IPS-20b (cell line): Measurements from ENCODE around the gene DOCK4.

Experiments
- H3K27ac ChIP-seq: one replicate; pipeline ENCODE4 v1.5.1; 2013; ENCODE audit warnings: low read length
- H3K27me3 ChIP-seq: 2 replicates; pipeline ENCODE4 v1.6.1; 2013; ENCODE audit warnings: mild to moderate bottlenecking, low read length, inconsistent platforms; ENCODE audit not compliant: insufficient read depth
- H3K36me3 ChIP-seq: 2 replicates; pipeline ENCODE4 v1.6.1; 2013; ENCODE audit warnings: low read depth, mild to moderate bottlenecking, inconsistent platforms, low read length, moderate library complexity; ENCODE audit not compliant: insufficient read depth
- H3K4me1 ChIP-seq: 2 replicates; pipeline ENCODE4 v1.6.1; 2013; ENCODE audit warnings: mild to moderate bottlenecking, control low read depth, inconsistent platforms, low read length, moderate library complexity; ENCODE audit not compliant: insufficient read depth
- H3K4me3 ChIP-seq: 2 replicates; pipeline ENCODE4 v1.5.1; 2013; ENCODE audit warnings: mild to moderate bottlenecking, low read length, inconsistent platforms
- H3K9ac ChIP-seq: 2 replicates; pipeline ENCODE4 v1.6.1; 2013; ENCODE audit warnings: low read depth, mild to moderate bottlenecking, inconsistent platforms, low read length, moderate library complexity
- H3K9me3 ChIP-seq: 2 replicates; pipeline ENCODE4 v1.6.1; 2013; ENCODE audit warnings: mild to moderate bottlenecking, low read depth, low read length, inconsistent platforms; ENCODE audit not compliant: insufficient read depth

The DOCK4 gene

GRCh38 chr7:112049555-112050249 lies 156.5 kb downstream of the DOCK4 start:
- H3K4me3 ChIP-seq, result no peak overlapping the region
- no peak overlapping the region for H3K27ac ChIP-seq
- H3K27me3 ChIP-seq, result no peaks in the 10 kb centered on the region
- no peaks in the 10 kb centered on the region for H3K4me1 ChIP-seq
- no peak overlapping the region for H3K9ac ChIP-seq
- H3K36me3 ChIP-seq, result no peaks in the 10 kb centered on the region
- H3K9me3 ChIP-seq, result 0 out of 2 replicates have a peak, but pooled peaks cover 3% of the 10 kb centered on the region

GRCh38 chr7:112047421-112047820 lies 158.8 kb downstream of the DOCK4 start:
- Histone ChIP-seq H3K27me3 (no peaks in the 10 kb centered on the region), H3K27ac (no peak overlapping the region), H3K9me3 (0 out of 2 replicates have a peak, but pooled peaks cover 3% of the 10 kb centered on the region), H3K9ac (no peak overlapping the region), H3K4me3 (no peak overlapping the region), H3K36me3 (no peaks in the 10 kb centered on the region), H3K4me1 (no peaks in the 10 kb centered on the region)

- no peak overlapping the region for H3K27ac ChIP-seq
- no peak overlapping the region for H3K9ac ChIP-seq
- H3K4me1 ChIP-seq, result no peaks in the 10 kb centered on the region
- no peak overlapping the region for H3K4me3 ChIP-seq
- H3K27me3 ChIP-seq, result no peaks in the 10 kb centered on the region
- no peaks in the 10 kb centered on the region for H3K36me3 ChIP-seq
- 0 out of 2 replicates have a peak, but pooled peaks cover 3% of the 10 kb centered on the region for H3K9me3 ChIP-seq
Observed at GRCh38 chr7:112045222-112045621, 161.0 kb downstream of the DOCK4 start.

GRCh38 chr7:112042631-112043030 lies 163.6 kb downstream of the DOCK4 start:
- Histone ChIP-seq H3K9me3 (no peaks in the 10 kb centered on the region), H3K9ac (no peak overlapping the region), H3K4me1 (no peaks in the 10 kb centered on the region), H3K27ac (no peak overlapping the region), H3K36me3 (no peaks in the 10 kb centered on the region), H3K4me3 (no peak overlapping the region), H3K27me3 (no peaks in the 10 kb centered on the region)

GRCh38 chr7:112038353-112038752 lies 167.8 kb downstream of the DOCK4 start:
- H3K4me1 ChIP-seq, result peaks cover 9% of the 10 kb centered on the region
- H3K9me3 ChIP-seq, result no peaks in the 10 kb centered on the region
- no peak overlapping the region for H3K9ac ChIP-seq
- H3K27me3 ChIP-seq, result no peaks in the 10 kb centered on the region
- no peak overlapping the region for H3K4me3 ChIP-seq
- H3K27ac ChIP-seq, result no peak overlapping the region
- no peaks in the 10 kb centered on the region for H3K36me3 ChIP-seq

GRCh38 chr7:112036071-112036470 lies 170.1 kb downstream of the DOCK4 start:
- no peaks in the 10 kb centered on the region for H3K36me3 ChIP-seq
- no peaks in the 10 kb centered on the region for H3K9me3 ChIP-seq
- no peaks in the 10 kb centered on the region for H3K27me3 ChIP-seq
- no peak overlapping the region for H3K9ac ChIP-seq
- no peak overlapping the region for H3K4me3 ChIP-seq
- peaks cover 20% of the 10 kb centered on the region for H3K4me1 ChIP-seq
- no peak overlapping the region for H3K27ac ChIP-seq

- Histone ChIP-seq H3K4me3 (no peak overlapping the region), H3K36me3 (no peaks in the 10 kb centered on the region), H3K9ac (no peak overlapping the region), H3K9me3 (no peaks in the 10 kb centered on the region), H3K27me3 (no peaks in the 10 kb centered on the region), H3K4me1 (peaks cover 20% of the 10 kb centered on the region), H3K27ac (no peak overlapping the region)
Observed at GRCh38 chr7:112031689-112032088, 174.5 kb downstream of the DOCK4 start.

- Histone ChIP-seq H3K27me3 (no peaks in the 10 kb centered on the region), H3K9me3 (no peaks in the 10 kb centered on the region), H3K27ac (no peak overlapping the region), H3K36me3 (no peaks in the 10 kb centered on the region), H3K4me1 (peaks cover 3% of the 10 kb centered on the region; the same call in 1 of the 2 replicates), H3K4me3 (no peak overlapping the region), H3K9ac (no peak overlapping the region)
Observed at GRCh38 chr7:112025556-112025955, 180.6 kb downstream of the DOCK4 start.

GRCh38 chr7:112023786-112024185 lies 182.4 kb downstream of the DOCK4 start:
- no peaks in the 10 kb centered on the region for H3K9me3 ChIP-seq
- H3K9ac ChIP-seq, result no peak overlapping the region
- H3K27me3 ChIP-seq, result no peaks in the 10 kb centered on the region
- no peak overlapping the region for H3K4me3 ChIP-seq
- H3K36me3 ChIP-seq, result no peaks in the 10 kb centered on the region
- peaks cover 3% of the 10 kb centered on the region; the same call in 1 of the 2 replicates for H3K4me1 ChIP-seq
- H3K27ac ChIP-seq, result no peak overlapping the region

GRCh38 chr7:112023282-112023681 lies 182.9 kb downstream of the DOCK4 start:
- H3K9me3 ChIP-seq, result no peaks in the 10 kb centered on the region
- H3K9ac ChIP-seq, result no peak overlapping the region
- H3K36me3 ChIP-seq, result no peaks in the 10 kb centered on the region
- no peak overlapping the region for H3K27ac ChIP-seq
- 0 out of 2 replicates have a peak, but pooled peaks cover 3% of the 10 kb centered on the region for H3K4me1 ChIP-seq
- H3K27me3 ChIP-seq, result no peaks in the 10 kb centered on the region
- no peak overlapping the region for H3K4me3 ChIP-seq

GRCh38 chr7:112022128-112022527 lies 184.1 kb downstream of the DOCK4 start:
- no peak overlapping the region for H3K4me3 ChIP-seq
- no peaks in the 10 kb centered on the region for H3K9me3 ChIP-seq
- no peak overlapping the region for H3K9ac ChIP-seq
- no peaks in the 10 kb centered on the region for H3K36me3 ChIP-seq
- H3K4me1 ChIP-seq, result 0 out of 2 replicates have a peak, but pooled peaks cover 3% of the 10 kb centered on the region
- H3K27ac ChIP-seq, result no peak overlapping the region
- no peaks in the 10 kb centered on the region for H3K27me3 ChIP-seq

GRCh38 chr7:112021379-112022044 lies 184.7 kb downstream of the DOCK4 start:
- 0 out of 2 replicates have a peak, but pooled peaks cover 3% of the 10 kb centered on the region for H3K4me1 ChIP-seq
- H3K27me3 ChIP-seq, result no peaks in the 10 kb centered on the region
- no peaks in the 10 kb centered on the region for H3K36me3 ChIP-seq
- H3K27ac ChIP-seq, result no peak overlapping the region
- no peak overlapping the region for H3K9ac ChIP-seq
- H3K9me3 ChIP-seq, result no peaks in the 10 kb centered on the region
- no peak overlapping the region for H3K4me3 ChIP-seq
